ENCODE measurements around the gene SOCS2. TPM values are rescaled to one million over a fixed set of nuclear protein-coding genes. Genes with fewer than 3 reads are reported as not detected.

SOCS2 gene
- total RNA-seq, 1 experiment from 2014 or later, result 15.2 TPM

- H3K9me3 ChIP-seq (ENCODE audit: control insufficient read depth in 1 of 2, insufficient read depth in 1 of 2, low read depth in 1 of 2, low read length in 2 of 2), result no peaks in the 10 kb centered on the region
- no peaks in the 10 kb centered on the region for H3K36me3 ChIP-seq (ENCODE audit: control insufficient read depth in 1 of 2, insufficient read depth in 2 of 2, low read length in 2 of 2)
- ATAC-seq (no peak), DNase-seq (ENCODE audit: low read depth, low spot score) (no peak)
- no peak overlapping the region for H3K4me2 ChIP-seq (ENCODE audit: low read length)
- ChIA-PET POLR2A (interaction anchor here (0.7 kb wide), 1 partner anchor 9 kb away, joined by 3 read pairs; no protein-coding TSS in a partner anchor), RAD21 (ENCODE audit: low non-redundant PET in 1 of 2, low total read pairs in 2 of 2, uncharacterized antibody in 2 of 2, unreplicated experiment in 2 of 2) (no interaction called here), CTCF (no interaction called here)
- H3K79me2 ChIP-seq (ENCODE audit: insufficient read depth, low read length), result no peaks in the 10 kb centered on the region
- H4K20me1 ChIP-seq (ENCODE audit: insufficient read depth), result no peaks in the 10 kb centered on the region
- no peak for TF ChIP-seq SP1 (IDR thresholded peaks at IDR 0.05; ENCODE audit: low read depth)
- TF ChIP-seq EGR1 (IDR thresholded peaks at IDR 0.05; ENCODE audit: low read depth), result no peak
- no peak for TF ChIP-seq SIN3A (IDR thresholded peaks at IDR 0.05; ENCODE audit: low read depth)
- TF ChIP-seq, protein P1, sequence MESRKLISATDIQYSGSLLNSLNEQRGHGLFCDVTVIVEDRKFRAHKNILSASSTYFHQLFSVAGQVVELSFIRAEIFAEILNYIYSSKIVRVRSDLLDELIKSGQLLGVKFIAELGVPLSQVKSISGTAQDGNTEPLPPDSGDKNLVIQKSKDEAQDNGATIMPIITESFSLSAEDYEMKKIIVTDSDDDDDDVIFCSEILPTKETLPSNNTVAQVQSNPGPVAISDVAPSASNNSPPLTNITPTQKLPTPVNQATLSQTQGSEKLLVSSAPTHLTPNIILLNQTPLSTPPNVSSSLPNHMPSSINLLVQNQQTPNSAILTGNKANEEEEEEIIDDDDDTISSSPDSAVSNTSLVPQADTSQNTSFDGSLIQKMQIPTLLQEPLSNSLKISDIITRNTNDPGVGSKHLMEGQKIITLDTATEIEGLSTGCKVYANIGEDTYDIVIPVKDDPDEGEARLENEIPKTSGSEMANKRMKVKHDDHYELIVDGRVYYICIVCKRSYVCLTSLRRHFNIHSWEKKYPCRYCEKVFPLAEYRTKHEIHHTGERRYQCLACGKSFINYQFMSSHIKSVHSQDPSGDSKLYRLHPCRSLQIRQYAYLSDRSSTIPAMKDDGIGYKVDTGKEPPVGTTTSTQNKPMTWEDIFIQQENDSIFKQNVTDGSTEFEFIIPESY (IDR thresholded peaks at IDR 0.05; ENCODE audit: extremely low read depth, insufficient replicate concordance, low read length), result no peak
- TF ChIP-seq EZH2phosphoT487 (IDR thresholded peaks at IDR 0.05; ENCODE audit: borderline replicate concordance), result no peak
- TF ChIP-seq TCF7L2 (IDR thresholded peaks at IDR 0.05; ENCODE audit: borderline replicate concordance, extremely low read depth, insufficient read depth, insufficient read length), result no peak
- no peak for TF ChIP-seq ZFX (IDR thresholded peaks at IDR 0.05)
- no peak for TF ChIP-seq POLR2AphosphoS5 (IDR thresholded peaks at IDR 0.05; ENCODE audit: low read depth, low read length)
- TF ChIP-seq, protein P2, sequence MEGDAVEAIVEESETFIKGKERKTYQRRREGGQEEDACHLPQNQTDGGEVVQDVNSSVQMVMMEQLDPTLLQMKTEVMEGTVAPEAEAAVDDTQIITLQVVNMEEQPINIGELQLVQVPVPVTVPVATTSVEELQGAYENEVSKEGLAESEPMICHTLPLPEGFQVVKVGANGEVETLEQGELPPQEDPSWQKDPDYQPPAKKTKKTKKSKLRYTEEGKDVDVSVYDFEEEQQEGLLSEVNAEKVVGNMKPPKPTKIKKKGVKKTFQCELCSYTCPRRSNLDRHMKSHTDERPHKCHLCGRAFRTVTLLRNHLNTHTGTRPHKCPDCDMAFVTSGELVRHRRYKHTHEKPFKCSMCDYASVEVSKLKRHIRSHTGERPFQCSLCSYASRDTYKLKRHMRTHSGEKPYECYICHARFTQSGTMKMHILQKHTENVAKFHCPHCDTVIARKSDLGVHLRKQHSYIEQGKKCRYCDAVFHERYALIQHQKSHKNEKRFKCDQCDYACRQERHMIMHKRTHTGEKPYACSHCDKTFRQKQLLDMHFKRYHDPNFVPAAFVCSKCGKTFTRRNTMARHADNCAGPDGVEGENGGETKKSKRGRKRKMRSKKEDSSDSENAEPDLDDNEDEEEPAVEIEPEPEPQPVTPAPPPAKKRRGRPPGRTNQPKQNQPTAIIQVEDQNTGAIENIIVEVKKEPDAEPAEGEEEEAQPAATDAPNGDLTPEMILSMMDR (IDR thresholded peaks at IDR 0.05 in 2 of 3, conservative IDR thresholded peaks at IDR 0.05 in 1 of 3; ENCODE audit: borderline replicate concordance in 1 of 3, insufficient read depth in 1 of 3, low read depth in 2 of 3, low read length in 2 of 3), result no peak
- no peak for TF ChIP-seq ELF1 (IDR thresholded peaks at IDR 0.05; ENCODE audit: borderline replicate concordance, low read depth)
- TF ChIP-seq, protein P3, sequence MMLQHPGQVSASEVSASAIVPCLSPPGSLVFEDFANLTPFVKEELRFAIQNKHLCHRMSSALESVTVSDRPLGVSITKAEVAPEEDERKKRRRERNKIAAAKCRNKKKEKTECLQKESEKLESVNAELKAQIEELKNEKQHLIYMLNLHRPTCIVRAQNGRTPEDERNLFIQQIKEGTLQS (IDR thresholded peaks at IDR 0.05), result no peak
- TF ChIP-seq, protein P4, sequence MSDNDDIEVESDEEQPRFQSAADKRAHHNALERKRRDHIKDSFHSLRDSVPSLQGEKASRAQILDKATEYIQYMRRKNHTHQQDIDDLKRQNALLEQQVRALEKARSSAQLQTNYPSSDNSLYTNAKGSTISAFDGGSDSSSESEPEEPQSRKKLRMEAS (IDR thresholded peaks at IDR 0.05), result no peak
- no peak for TF ChIP-seq YY1 (IDR thresholded peaks at IDR 0.05; ENCODE audit: extremely low read depth, insufficient replicate concordance, low read depth, low read length)
- no peak for TF ChIP-seq POLR2A (IDR thresholded peaks at IDR 0.05; ENCODE audit: borderline replicate concordance, extremely low read depth, insufficient read depth, insufficient read length)
- no peak for TF ChIP-seq ZNF274 (IDR thresholded peaks at IDR 0.05; ENCODE audit: low read depth, low read length)
- no peak for TF ChIP-seq SRF (IDR thresholded peaks at IDR 0.05; ENCODE audit: low read depth)
- no peak for TF ChIP-seq JUND (IDR thresholded peaks at IDR 0.05)
- no peak for TF ChIP-seq CBX3 (IDR thresholded peaks at IDR 0.05; ENCODE audit: low read depth)
- H3K27ac ChIP-seq (ENCODE audit: low read depth, low read length), result no peak overlapping the region
- no peak overlapping the region for H2AFZ ChIP-seq (ENCODE audit: low read depth, low read length, poor library complexity, severe bottlenecking)
- H3K27me3 ChIP-seq (ENCODE audit: insufficient read depth, low read length), result no peaks in the 10 kb centered on the region
- no peak overlapping the region for H3K4me3 ChIP-seq (replicated peaks in 1 of 2; ENCODE audit: low read depth in 1 of 2, low read length in 2 of 2)
- intact Hi-C loops (cut with micrococcal nuclease), result no loop called here
- H3K9ac ChIP-seq (ENCODE audit: low read length), result no peak overlapping the region
- H3K4me1 ChIP-seq (ENCODE audit: control insufficient read depth in 1 of 2, insufficient read depth in 2 of 2, low read length in 2 of 2), result peaks cover 0 to under 1% of the 10 kb centered on the region in 2 experiments; a peak in 1 of 4 replicates
- BruUV-seq (replicated peaks), result no TSS peak
- H3K9me2 ChIP-seq (ENCODE audit: insufficient read depth), result no peaks in the 10 kb centered on the region
These were observed 29.1 kb downstream of the SOCS2 start for GRCh38 chr12:93601591-93601990.

Measured in HCT116 (cell line).